Epidermal melanocyte (primary cell): ENCODE data around the gene ADA.

Experiments
- DNase-seq: peaks from one replicate; pipeline ENCODE4 v3.0.0; 2011; ENCODE audit warnings: low spot score; ENCODE audit not compliant: insufficient read length

ADA gene

GRCh38 chr20:44582311-44583025 is 69.0 kb downstream of the ADA start, which contains the start of gene PKIG:
TSS of gene PKIG (plus strand) at chr20:44582579. CDS start at chr20:44614557, 31,978 bp downstream.
- peak; percentile 61 for DNase-seq

GRCh38 chr20:44581515-44581914 is 70.0 kb downstream of the ADA start:
- DNase-seq, result no peak

- no peak for DNase-seq
These were observed 70.8 kb downstream of the ADA start for GRCh38 chr20:44580581-44581268.

- no peak for DNase-seq
These were observed 72.0 kb downstream of the ADA start for GRCh38 chr20:44579313-44580081.

GRCh38 chr20:44576297-44576696 is 75.2 kb downstream of the ADA start:
- DNase-seq, result no peak

GRCh38 chr20:44574372-44574771 is 77.1 kb downstream of the ADA start:
- no peak for DNase-seq

GRCh38 chr20:44573501-44573869 is 78.0 kb downstream of the ADA start:
- no peak for DNase-seq

- DNase-seq, result peak; percentile 52
These were observed 78.7 kb downstream of the ADA start for GRCh38 chr20:44572551-44573500.

GRCh38 chr20:44571362-44571988 is 80.0 kb downstream of the ADA start:
- no peak for DNase-seq

GRCh38 chr20:44570367-44570766 is 81.1 kb downstream of the ADA start:
- DNase-seq, result no peak
